ENCODE measurements around the gene FBXW12.
A peak's percentile ranks its signal among the peaks of the same experiment; 100 is the strongest.
"Not testable (repeated sequence)": the region's sequence is repeated elsewhere in the genome, so short reads cannot be mapped to it uniquely, and the experiment has no call there.

Gene FBXW12, protein sequence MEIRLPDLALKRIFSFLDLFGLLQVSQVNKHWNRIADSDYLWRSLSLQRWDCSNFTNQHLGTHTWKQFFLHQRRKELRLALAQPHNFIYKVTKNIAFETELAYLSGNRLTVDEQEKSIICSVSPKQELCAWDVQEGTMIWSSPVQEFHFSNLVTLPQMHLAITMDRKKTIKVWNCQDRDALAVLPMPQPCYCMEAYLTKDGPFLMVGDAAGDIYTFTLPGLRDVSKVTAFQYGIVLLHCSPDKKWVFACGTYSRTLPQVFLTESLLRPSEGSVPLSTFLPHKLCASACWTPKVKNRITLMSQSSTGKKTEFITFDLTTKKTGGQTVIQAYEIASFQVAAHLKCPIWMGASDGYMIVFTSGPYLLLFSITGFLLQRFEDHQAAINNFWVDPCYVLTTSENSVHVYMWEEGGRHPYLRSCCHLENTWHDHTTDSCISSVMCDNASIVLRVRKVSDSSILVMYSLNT

GRCh38 chr3:48371651-48372376, at the start of gene FBXW12:
FBXW12 (plus strand) TSS chr3:48372219; CDS start chr3:48372768, 549 bp downstream.
- DNase-seq (ENCODE audit: low read depth in 1 of 2, low spot score in 1 of 2), result no peak
- no peak for TF ChIP-seq JUND (IDR thresholded peaks at IDR 0.05; ENCODE audit: low read depth)
- in situ Hi-C loops (cut with HindIII; ENCODE audit: low pct_unique_long_range_greater_than_20kb, low sequenced_read_pairs), result no loop called here

GRCh38 chr3:48331706-48332435, 40.1 kb upstream of the FBXW12 start:
- in situ Hi-C loops (cut with HindIII; ENCODE audit: low pct_unique_long_range_greater_than_20kb, low sequenced_read_pairs), result not testable (repeated sequence)
- DNase-seq (ENCODE audit: low read depth in 1 of 2, low spot score in 1 of 2), result peak in 1 of 2 experiments; percentile 63

DNA sequence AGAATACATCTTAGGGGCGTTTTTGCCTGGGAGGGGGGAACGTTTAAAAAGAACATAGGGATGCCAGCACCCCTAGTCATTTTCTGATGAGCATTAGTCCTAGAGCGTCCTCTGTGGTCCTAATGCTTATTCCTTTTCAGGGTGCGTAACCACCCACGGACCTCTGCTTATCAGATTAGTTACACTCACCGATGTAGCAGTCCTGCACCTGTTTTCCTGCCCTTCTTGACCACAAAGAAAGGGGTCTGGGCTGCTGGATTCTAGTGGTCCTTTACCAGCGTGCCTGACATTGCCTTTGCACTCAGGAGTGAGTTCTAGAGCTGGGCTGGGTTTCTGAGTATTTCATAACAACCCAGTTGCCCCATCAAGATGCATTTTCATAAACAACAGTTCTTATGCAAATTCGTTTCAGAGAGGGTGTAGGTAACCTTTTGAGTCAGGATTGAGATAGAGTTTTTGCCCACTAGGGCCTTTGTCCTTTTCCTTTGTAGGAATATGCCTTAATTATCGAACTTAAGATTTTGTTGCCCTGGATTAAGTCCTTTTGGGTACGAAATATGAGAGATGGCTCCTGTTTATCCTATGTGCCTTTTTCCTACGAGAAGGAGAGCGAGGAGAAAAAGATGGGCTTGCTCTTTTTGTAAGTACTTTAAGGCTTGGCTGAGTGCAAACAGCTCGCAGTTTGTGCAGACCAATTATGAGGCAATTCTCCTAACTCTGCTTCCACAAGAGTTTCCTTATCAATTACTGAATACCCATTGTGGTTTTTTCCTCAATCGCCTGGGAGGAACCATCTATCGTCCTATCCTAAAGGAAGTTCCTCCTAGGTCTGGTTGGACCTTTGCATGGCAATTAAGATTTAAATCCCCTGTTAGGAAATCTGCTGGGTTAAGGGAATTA, 38.4 kb upstream of the FBXW12 start, which contains the start of gene SPINK8:
SPINK8 (minus strand) TSS at position 316 of the 900 bp plus-strand sequence. CDS start 5,320 bp downstream, outside the sequence.
- in situ Hi-C loops (cut with HindIII; ENCODE audit: low pct_unique_long_range_greater_than_20kb, low sequenced_read_pairs); DNase-seq (ENCODE audit: low read depth in 1 of 2, low spot score in 1 of 2): not testable (repeated sequence)

DNA sequence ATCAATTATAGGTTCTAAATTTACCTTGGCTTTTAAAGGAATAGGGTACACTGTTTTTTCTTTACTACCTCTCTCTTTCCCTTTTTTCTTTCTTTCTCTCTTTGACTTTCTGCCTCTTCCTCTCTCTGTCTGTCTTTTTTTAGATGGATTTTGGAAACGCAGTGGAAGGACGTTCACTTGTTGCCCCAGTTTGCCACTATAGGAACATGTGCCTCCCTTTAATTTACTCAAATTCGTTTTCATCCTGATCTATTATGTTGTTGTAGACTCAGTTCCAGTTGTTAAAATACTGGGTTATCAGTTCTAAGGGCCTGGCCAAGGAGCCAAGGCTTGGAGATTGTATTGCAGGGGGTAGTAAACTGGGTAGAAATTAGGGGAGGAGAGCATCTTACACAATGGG, 37.4 kb upstream of the FBXW12 start:
- DNase-seq (ENCODE audit: low read depth in 1 of 2, low spot score in 1 of 2), result no peak
- TF ChIP-seq JUND (IDR thresholded peaks at IDR 0.05; ENCODE audit: low read depth), result no peak
- in situ Hi-C loops (cut with HindIII; ENCODE audit: low pct_unique_long_range_greater_than_20kb, low sequenced_read_pairs), result no loop called here

GRCh38 chr3:48335286-48335685, 36.7 kb upstream of the FBXW12 start:
- DNase-seq (ENCODE audit: low read depth in 1 of 2, low spot score in 1 of 2); in situ Hi-C loops (cut with HindIII; ENCODE audit: low pct_unique_long_range_greater_than_20kb, low sequenced_read_pairs): not testable (repeated sequence)

DNA sequence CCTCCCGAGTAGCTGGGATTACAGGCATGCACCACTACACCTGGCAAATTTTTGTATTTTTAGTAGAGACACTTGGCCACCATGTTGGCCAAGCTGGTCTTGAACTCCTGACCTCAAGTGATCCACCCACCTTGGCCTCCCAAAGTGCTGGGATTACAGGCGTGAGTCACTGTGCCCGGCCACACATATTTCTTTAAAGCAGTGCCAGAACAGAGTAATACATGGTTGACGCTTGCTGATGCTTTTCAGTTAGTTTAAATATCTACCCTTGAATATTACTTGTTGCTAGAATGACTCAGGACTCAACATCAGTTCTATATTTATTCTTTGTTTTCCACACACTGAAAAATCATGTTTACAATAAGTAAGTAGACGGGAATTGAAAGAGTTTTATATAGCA, 34.5 kb upstream of the FBXW12 start:
- DNase-seq (ENCODE audit: low read depth in 1 of 2, low spot score in 1 of 2); in situ Hi-C loops (cut with HindIII; ENCODE audit: low pct_unique_long_range_greater_than_20kb, low sequenced_read_pairs): not testable (repeated sequence)

DNA sequence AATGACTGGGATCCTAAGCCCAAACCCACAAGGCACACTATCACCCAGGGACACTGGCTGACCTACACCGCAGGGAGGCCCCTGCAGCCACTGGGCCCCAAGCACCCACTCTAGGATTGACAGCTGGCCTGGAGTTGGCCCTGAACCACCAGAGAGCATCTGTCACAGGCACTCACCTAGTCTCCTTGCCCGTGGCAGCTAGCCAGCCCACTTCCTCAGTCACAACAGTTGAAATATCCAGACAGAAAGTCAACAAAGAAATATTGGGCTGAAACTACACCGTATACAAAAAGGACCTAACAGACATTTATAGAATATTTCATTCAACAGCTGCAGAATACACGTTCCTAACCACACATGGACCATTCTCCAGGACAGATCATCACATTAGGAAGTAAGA, 33.4 kb upstream of the FBXW12 start:
- in situ Hi-C loops (cut with HindIII; ENCODE audit: low pct_unique_long_range_greater_than_20kb, low sequenced_read_pairs), result no loop called here
- DNase-seq (ENCODE audit: low read depth in 1 of 2, low spot score in 1 of 2), result no peak
- TF ChIP-seq JUND (IDR thresholded peaks at IDR 0.05; ENCODE audit: low read depth), result no peak

DNA sequence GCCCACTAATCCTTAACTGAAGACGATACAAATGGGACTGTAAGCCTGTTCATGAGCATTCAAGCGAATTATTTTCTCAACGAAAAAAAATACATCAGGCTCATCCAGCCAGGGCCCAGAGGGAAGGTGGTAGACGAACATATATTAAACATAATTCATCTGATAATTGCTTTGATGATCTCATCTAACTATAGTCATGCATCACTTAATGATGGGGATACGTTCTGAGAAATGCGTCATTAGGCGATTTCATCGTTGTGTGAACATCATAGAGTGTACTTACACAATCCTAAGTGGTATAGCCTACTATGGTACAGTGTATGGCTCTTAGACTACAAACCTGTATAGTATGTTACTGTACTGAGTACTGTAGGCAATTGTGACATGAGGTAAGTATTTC, 28.6 kb upstream of the FBXW12 start:
- no peak for DNase-seq (ENCODE audit: low read depth in 1 of 2, low spot score in 1 of 2)
- in situ Hi-C loops (cut with HindIII; ENCODE audit: low pct_unique_long_range_greater_than_20kb, low sequenced_read_pairs), result no loop called here
- TF ChIP-seq JUND (IDR thresholded peaks at IDR 0.05; ENCODE audit: low read depth), result no peak

DNA sequence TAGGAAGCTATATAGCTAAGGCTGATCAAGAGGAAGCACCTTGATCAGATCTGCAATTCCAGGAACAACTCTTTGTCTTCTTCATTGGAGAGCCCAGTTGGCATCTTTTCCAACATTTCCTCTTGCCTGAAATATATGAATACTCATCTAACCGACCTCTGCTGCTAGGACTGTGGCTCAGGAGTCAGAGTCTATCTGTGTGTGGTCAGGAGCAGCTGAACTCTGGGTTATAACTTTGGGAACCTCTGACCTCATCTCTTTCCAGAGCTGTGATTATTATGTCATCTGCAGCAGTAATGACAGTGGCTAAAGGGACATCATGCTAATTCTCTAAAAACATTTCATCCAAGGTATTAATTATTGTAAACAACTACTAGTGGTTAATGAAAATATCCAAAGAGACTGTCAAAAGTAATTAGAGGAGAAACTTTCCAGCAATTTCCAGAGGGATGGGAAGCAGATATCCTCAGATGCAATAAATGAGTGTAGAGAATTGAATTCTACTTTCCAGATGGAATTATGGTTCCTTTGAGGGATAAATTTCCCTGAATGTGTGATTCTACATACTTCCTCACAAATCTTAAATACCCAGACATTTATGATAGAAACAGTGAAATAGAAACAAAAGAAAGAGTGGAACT, 27.0 kb upstream of the FBXW12 start:
- TF ChIP-seq JUND (IDR thresholded peaks at IDR 0.05; ENCODE audit: low read depth), result no peak
- in situ Hi-C loops (cut with HindIII; ENCODE audit: low pct_unique_long_range_greater_than_20kb, low sequenced_read_pairs), result no loop called here
- DNase-seq (ENCODE audit: low read depth in 1 of 2, low spot score in 1 of 2), result no peak

DNA sequence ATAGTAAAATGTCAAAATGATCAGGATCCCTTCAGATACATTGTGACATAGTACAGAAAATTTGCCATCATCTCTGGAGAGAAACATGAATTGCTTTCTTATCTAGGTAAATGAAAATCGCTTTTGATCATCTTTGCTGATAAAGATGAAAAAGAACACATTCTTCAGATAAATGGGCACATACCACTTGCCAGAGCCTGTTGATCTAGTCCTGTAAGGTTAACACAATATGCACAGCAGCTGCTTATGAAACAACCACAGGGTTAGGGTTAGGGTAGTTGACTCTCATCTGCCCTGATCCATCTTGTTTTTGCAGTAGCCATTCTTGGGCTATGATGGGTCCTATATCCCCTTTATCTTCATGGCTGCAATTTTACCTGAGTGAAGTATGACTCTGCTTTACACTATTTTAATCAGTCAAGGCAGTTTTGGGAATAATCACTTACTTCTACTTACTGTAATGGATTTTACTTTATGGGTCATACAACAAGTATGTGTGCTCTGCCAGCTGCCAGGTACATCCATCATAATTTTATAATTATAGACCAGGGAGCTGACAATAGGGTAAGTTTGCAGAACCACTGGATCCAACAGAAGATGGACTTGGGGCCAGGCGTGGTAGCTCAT, 26.0 kb upstream of the FBXW12 start:
- DNase-seq (ENCODE audit: low read depth in 1 of 2, low spot score in 1 of 2), result no peak
- in situ Hi-C loops (cut with HindIII; ENCODE audit: low pct_unique_long_range_greater_than_20kb, low sequenced_read_pairs), result no loop called here
- no peak for TF ChIP-seq JUND (IDR thresholded peaks at IDR 0.05; ENCODE audit: low read depth)

- in situ Hi-C loops (cut with HindIII; ENCODE audit: low pct_unique_long_range_greater_than_20kb, low sequenced_read_pairs), result no loop called here
- no peak for TF ChIP-seq JUND (IDR thresholded peaks at IDR 0.05; ENCODE audit: low read depth)
- DNase-seq (ENCODE audit: low read depth in 1 of 2, low spot score in 1 of 2), result no peak
These were observed 24.5 kb upstream of the FBXW12 start for GRCh38 chr3:48347500-48347899.

Measured in T47D (cell line).